ENCODE measurements around the gene DMBX1. TPM values are rescaled to one million over a fixed set of nuclear protein-coding genes. Genes with fewer than 3 reads are reported as not detected.
A peak's percentile ranks its signal among the peaks of the same experiment; 100 is the strongest.

Gene DMBX1
- total and polyA plus RNA-seq, 5 donors from 2014 or later, result not detected

DNA sequence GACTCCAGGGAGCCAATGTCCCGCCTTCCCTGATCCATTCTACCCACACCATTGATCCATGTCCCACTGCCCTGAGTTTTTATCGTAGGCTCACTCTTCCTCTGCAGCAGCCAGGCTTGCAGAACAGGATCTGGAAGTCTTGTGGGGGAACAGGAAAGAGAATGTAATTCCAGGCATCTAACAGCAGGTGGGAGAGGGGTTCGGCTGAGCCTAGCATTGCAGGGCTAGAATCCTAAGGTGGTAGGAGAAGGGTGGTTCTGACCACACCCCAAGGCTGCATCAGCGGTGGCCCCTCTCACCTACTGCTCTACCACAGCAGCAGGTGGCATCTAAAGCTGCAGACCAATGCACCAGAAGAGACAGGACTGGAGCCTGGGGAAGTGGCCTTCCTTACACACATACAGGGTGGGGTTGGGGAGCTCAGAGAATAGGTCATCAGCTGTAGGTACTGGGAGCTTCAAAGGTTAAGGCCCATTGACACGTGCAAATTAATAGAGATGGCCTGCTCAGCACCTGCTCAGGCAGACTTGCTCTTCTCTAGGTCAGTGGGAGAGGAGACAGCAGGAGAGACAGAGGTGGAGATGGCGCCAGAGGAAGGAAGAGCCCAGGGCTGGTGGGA is 41.3 kb downstream of the DMBX1 start:
- no peak for DNase-seq
- Mint-ChIP-seq H3K27ac (peak overlapping the region in 1 of 3 donors; percentile 46), H3K9me3 (no peaks in the 10 kb centered on the region), H3K4me3 (peak overlapping the region in 1 of 4 donors; percentile 11), H3K4me1 (peaks cover 6 to 20% (median 15%) of the 10 kb centered on the region in 4 donors), H3K27me3 (peaks cover 12% of the 10 kb centered on the region), H3K36me3 (no peaks in the 10 kb centered on the region)
- Histone ChIP-seq H3K4me1 (ENCODE audit: control insufficient read depth, insufficient read depth, low read length, poor library complexity, severe bottlenecking) (peaks cover 11% of the 10 kb centered on the region), H3K9me3 (ENCODE audit: control insufficient read depth in 2 of 2, low read length in 2 of 2) (no peaks in the 10 kb centered on the region), H3K27ac (ENCODE audit: insufficient read depth, low read length, poor library complexity, severe bottlenecking) (no peak overlapping the region), H3K27me3 (ENCODE audit: control insufficient read depth, insufficient read depth, low read length) (no peaks in the 10 kb centered on the region), H3K4me3 (ENCODE audit: low read depth, low read length) (no peak overlapping the region), H3K36me3 (ENCODE audit: control insufficient read depth, insufficient read depth, low read length) (no peaks in the 10 kb centered on the region)
- no peak for ATAC-seq (ENCODE audit: low read depth in 2 of 2)

DNA sequence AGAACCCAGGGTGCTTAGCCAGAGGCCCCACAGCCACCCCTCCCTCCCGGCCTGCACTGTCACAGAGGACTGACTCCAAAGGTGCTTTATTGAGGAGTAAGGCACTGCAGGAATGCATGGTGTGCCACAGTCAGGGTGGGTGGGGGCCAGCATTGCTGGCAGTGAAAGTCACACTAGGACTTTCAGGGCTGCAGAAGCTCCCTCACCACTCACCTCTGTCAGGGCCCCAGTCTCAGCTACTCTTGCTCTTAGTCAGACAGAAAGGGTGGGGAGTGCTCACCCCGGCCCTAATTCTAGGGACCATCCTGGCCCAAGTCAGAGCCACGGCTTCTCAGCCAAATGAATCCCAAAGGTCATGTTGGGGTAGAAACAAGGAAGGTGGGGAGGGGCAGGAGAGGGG is 42.5 kb downstream of the DMBX1 start:
- no peaks in the 10 kb centered on the region for H3K9me3 ChIP-seq (ENCODE audit: control insufficient read depth in 2 of 2, low read length in 2 of 2)
- Mint-ChIP-seq H3K36me3 (no peaks in the 10 kb centered on the region), H3K9me3 (no peaks in the 10 kb centered on the region), H3K27ac (no peak overlapping the region), H3K4me3 (peak overlapping the region in 1 of 4 donors; percentile 62), H3K27me3 (peaks cover 18% of the 10 kb centered on the region), H3K4me1 (peaks cover 10 to 21% (median 15%) of the 10 kb centered on the region in 4 donors)
- no peak overlapping the region for H3K4me3 ChIP-seq (ENCODE audit: low read depth, low read length)
- peaks cover 11% of the 10 kb centered on the region for H3K4me1 ChIP-seq (ENCODE audit: control insufficient read depth, insufficient read depth, low read length, poor library complexity, severe bottlenecking)
- ATAC-seq (ENCODE audit: low read depth in 2 of 2), result no peak
- no peaks in the 10 kb centered on the region for H3K36me3 ChIP-seq (ENCODE audit: control insufficient read depth, insufficient read depth, low read length)
- no peak overlapping the region for H3K27ac ChIP-seq (ENCODE audit: insufficient read depth, low read length, poor library complexity, severe bottlenecking)
- peak in 1 of 3 donors; percentile 24 for DNase-seq
- no peaks in the 10 kb centered on the region for H3K27me3 ChIP-seq (ENCODE audit: control insufficient read depth, insufficient read depth, low read length)

DNA sequence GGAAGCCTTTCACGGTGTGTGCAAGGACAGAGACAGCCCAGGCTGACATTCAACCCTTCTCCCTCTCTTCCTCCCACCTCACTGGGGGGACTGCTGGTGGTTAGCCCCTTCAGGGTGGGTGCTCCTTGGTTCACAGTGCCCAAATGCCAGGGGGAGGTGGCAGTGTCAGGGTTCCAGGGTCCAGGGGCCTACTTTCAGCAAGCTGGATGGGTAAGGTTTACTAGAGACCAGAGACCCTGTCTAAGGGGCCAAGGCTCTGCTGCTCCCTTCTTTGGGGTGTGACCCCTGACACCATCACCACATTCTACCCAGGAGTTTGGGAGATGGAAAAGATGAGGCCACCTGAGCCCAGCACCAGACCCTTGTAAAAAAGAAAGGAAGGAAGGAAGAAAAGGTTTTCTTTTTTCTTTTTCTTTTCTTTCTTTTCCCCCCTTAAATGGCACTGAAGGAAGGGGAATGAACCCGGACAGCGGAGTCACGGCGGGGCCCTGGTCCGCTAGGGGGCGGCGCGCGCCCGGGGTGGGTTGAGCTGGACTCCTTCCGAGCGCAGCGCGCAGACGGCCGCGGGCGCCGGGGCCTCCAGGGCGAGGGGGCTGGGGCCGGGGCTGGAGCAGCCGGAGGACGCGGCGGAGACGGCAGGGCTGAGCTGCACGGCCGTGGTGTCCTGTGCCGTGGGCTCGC is 43.0 kb downstream of the DMBX1 start:
- no peak overlapping the region for H3K4me3 ChIP-seq (ENCODE audit: low read depth, low read length)
- peaks cover 10 to 19% (median 15%) of the 10 kb centered on the region in 4 donors for H3K4me1 Mint-ChIP-seq
- no peaks in the 10 kb centered on the region for H3K36me3 ChIP-seq (ENCODE audit: control insufficient read depth, insufficient read depth, low read length)
- no peaks in the 10 kb centered on the region for H3K9me3 ChIP-seq (ENCODE audit: control insufficient read depth in 2 of 2, low read length in 2 of 2)
- H3K9me3 Mint-ChIP-seq, result peaks cover 0 to 2% (median 0%) of the 10 kb centered on the region in 7 donors
- H3K27me3 ChIP-seq (ENCODE audit: control insufficient read depth, insufficient read depth, low read length), result no peaks in the 10 kb centered on the region
- no peaks in the 10 kb centered on the region for H3K36me3 Mint-ChIP-seq
- peak overlapping the region in 2 of 4 donors; percentile 46 to 62 for H3K4me3 Mint-ChIP-seq
- H3K27me3 Mint-ChIP-seq, result peaks cover 20% of the 10 kb centered on the region
- ATAC-seq (ENCODE audit: low read depth in 2 of 2), result peak; percentile 67 to 77
- H3K27ac ChIP-seq (ENCODE audit: insufficient read depth, low read length, poor library complexity, severe bottlenecking), result no peak overlapping the region
- H3K27ac Mint-ChIP-seq, result no peak overlapping the region
- peak; percentile 28 to 65 (median 60) for DNase-seq
- H3K4me1 ChIP-seq (ENCODE audit: control insufficient read depth, insufficient read depth, low read length, poor library complexity, severe bottlenecking), result peaks cover 11% of the 10 kb centered on the region

- Mint-ChIP-seq H3K4me1 (peaks cover 10 to 18% (median 13%) of the 10 kb centered on the region in 4 donors), H3K27me3 (peaks cover 20% of the 10 kb centered on the region), H3K27ac (peak overlapping the region in 1 of 3 donors; percentile 86), H3K36me3 (no peaks in the 10 kb centered on the region), H3K9me3 (peaks cover 0 to 2% (median 0%) of the 10 kb centered on the region in 7 donors), H3K4me3 (peak overlapping the region in 3 of 4 donors; percentile 12 to 89 (median 84))
- Histone ChIP-seq H3K9me3 (ENCODE audit: control insufficient read depth in 2 of 2, low read length in 2 of 2) (no peaks in the 10 kb centered on the region), H3K36me3 (ENCODE audit: control insufficient read depth, insufficient read depth, low read length) (no peaks in the 10 kb centered on the region), H3K4me3 (ENCODE audit: low read depth, low read length) (no peak overlapping the region), H3K4me1 (ENCODE audit: control insufficient read depth, insufficient read depth, low read length, poor library complexity, severe bottlenecking) (peaks cover 8% of the 10 kb centered on the region), H3K27me3 (ENCODE audit: control insufficient read depth, insufficient read depth, low read length) (no peaks in the 10 kb centered on the region), H3K27ac (ENCODE audit: insufficient read depth, low read length, poor library complexity, severe bottlenecking) (no peak overlapping the region)
- peak; percentile 14 to 57 (median 56) for DNase-seq
- peak; percentile 55 to 64 for ATAC-seq (ENCODE audit: low read depth in 2 of 2)
Measured at GRCh38 chr1:46533179-46533864, 43.7 kb downstream of the DMBX1 start.

GRCh38 chr1:46535063-46535462 is 45.4 kb downstream of the DMBX1 start:
- Mint-ChIP-seq H3K4me3 (peak overlapping the region in 1 of 4 donors; percentile 15), H3K36me3 (no peaks in the 10 kb centered on the region), H3K4me1 (peaks cover 2 to 8% (median 5%) of the 10 kb centered on the region in 4 donors), H3K27me3 (peaks cover 19% of the 10 kb centered on the region), H3K27ac (no peak overlapping the region), H3K9me3 (peaks cover 0 to 2% (median 0%) of the 10 kb centered on the region in 7 donors)
- DNase-seq (peak in 1 of 3 donors; percentile 40), ATAC-seq (ENCODE audit: low read depth in 2 of 2) (no peak)
- H3K4me1 ChIP-seq (ENCODE audit: control insufficient read depth, insufficient read depth, low read length, poor library complexity, severe bottlenecking), result peaks cover 6% of the 10 kb centered on the region
- H3K27me3 ChIP-seq (ENCODE audit: control insufficient read depth, insufficient read depth, low read length), result no peaks in the 10 kb centered on the region
- no peaks in the 10 kb centered on the region for H3K36me3 ChIP-seq (ENCODE audit: control insufficient read depth, insufficient read depth, low read length)
- no peak overlapping the region for H3K4me3 ChIP-seq (ENCODE audit: low read depth, low read length)
- no peak overlapping the region for H3K27ac ChIP-seq (ENCODE audit: insufficient read depth, low read length, poor library complexity, severe bottlenecking)
- H3K9me3 ChIP-seq (ENCODE audit: control insufficient read depth in 2 of 2, low read length in 2 of 2), result no peaks in the 10 kb centered on the region

DNA sequence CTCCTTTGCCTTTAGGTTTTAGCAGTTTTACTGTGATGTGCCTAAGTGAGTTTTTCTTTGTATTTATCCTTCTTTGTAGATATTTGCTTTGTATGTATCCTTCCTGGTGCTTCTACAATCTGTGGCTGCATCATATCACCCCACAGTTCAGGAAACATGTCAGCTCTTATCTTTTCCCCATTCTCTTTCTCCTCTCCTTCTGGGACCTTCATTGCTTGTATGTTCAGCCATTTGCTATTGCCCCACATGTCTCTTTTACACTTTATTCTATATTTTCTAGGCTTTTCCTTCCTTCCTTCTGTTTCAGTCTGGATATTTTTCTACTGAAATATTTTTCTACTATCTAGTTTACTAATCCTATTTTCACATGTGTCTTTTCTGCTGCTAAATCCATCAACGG is 46.9 kb downstream of the DMBX1 start:
- H3K4me3 Mint-ChIP-seq, result peak overlapping the region in 1 of 4 donors; percentile 36
- H3K27me3 Mint-ChIP-seq, result peaks cover 19% of the 10 kb centered on the region
- H3K4me3 ChIP-seq (ENCODE audit: low read depth, low read length), result no peak overlapping the region
- no peaks in the 10 kb centered on the region for H3K9me3 ChIP-seq (ENCODE audit: control insufficient read depth in 2 of 2, low read length in 2 of 2)
- no peaks in the 10 kb centered on the region for H3K36me3 Mint-ChIP-seq
- H3K27me3 ChIP-seq (ENCODE audit: control insufficient read depth, insufficient read depth, low read length), result no peaks in the 10 kb centered on the region
- peaks cover 6% of the 10 kb centered on the region for H3K4me1 ChIP-seq (ENCODE audit: control insufficient read depth, insufficient read depth, low read length, poor library complexity, severe bottlenecking)
- no peaks in the 10 kb centered on the region for H3K36me3 ChIP-seq (ENCODE audit: control insufficient read depth, insufficient read depth, low read length)
- no peak for ATAC-seq (ENCODE audit: low read depth in 2 of 2)
- H3K27ac ChIP-seq (ENCODE audit: insufficient read depth, low read length, poor library complexity, severe bottlenecking), result no peak overlapping the region
- H3K9me3 Mint-ChIP-seq, result peaks cover 0 to 2% (median 0%) of the 10 kb centered on the region in 7 donors
- peaks cover 2 to 6% (median 3%) of the 10 kb centered on the region in 4 donors for H3K4me1 Mint-ChIP-seq
- no peak for DNase-seq
- peak overlapping the region in 1 of 3 donors; percentile 7 for H3K27ac Mint-ChIP-seq

DNA sequence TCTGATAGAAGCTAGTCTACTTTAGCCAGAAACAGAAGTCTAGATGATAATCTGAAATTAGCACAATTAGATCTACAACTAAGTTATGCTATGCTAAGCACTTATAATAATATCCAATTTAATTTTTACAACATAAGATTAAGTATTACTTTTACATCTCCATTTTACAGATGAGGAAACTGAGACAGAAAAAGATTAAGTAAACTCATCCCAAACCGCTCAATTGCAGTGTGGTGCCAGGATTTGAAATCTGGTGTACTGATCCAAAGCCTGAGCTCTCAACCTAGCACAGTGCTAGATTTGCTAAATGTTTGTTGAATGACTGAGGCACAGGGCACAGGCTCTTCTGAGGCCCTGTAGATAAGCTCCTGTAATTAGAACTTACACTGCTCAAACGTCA is 48.0 kb downstream of the DMBX1 start:
- Histone ChIP-seq H3K27me3 (ENCODE audit: control insufficient read depth, insufficient read depth, low read length) (peaks cover 2% of the 10 kb centered on the region), H3K9me3 (ENCODE audit: control insufficient read depth in 2 of 2, low read length in 2 of 2) (no peaks in the 10 kb centered on the region), H3K4me1 (ENCODE audit: control insufficient read depth, insufficient read depth, low read length, poor library complexity, severe bottlenecking) (peaks cover 6% of the 10 kb centered on the region), H3K36me3 (ENCODE audit: control insufficient read depth, insufficient read depth, low read length) (no peaks in the 10 kb centered on the region), H3K4me3 (ENCODE audit: low read depth, low read length) (no peak overlapping the region), H3K27ac (ENCODE audit: insufficient read depth, low read length, poor library complexity, severe bottlenecking) (no peak overlapping the region)
- H3K36me3 Mint-ChIP-seq, result no peaks in the 10 kb centered on the region
- no peak for DNase-seq
- peaks cover 0 to 6% (median 3%) of the 10 kb centered on the region in 4 donors for H3K4me1 Mint-ChIP-seq
- H3K27me3 Mint-ChIP-seq, result peaks cover 19% of the 10 kb centered on the region
- no peak overlapping the region for H3K4me3 Mint-ChIP-seq
- no peak for ATAC-seq (ENCODE audit: low read depth in 2 of 2)
- peaks cover 0 to 2% (median 0%) of the 10 kb centered on the region in 7 donors for H3K9me3 Mint-ChIP-seq
- H3K27ac Mint-ChIP-seq, result no peak overlapping the region
